NCI-H460 (cell line): ENCODE results near the gene IGIP. TPM values are rescaled to one million over a fixed set of nuclear protein-coding genes. Genes with fewer than 3 reads are reported as not detected.

Experiments
- DNase-seq: peaks from one replicate; pipeline ENCODE4 v3.0.0-alpha.2; 2016; ENCODE audit warnings: low read depth; ENCODE audit errors: extremely low read depth
- total RNA-seq: library from RNA; depleted of rRNA; stranded (reverse); fragments of >200 nt; shearing (Covaris generic); gene quantifications from 2 replicates; pipeline ENCODE4 v1.2.3, GENCODE V29; 2014; rRNA removed

IGIP gene
- total RNA-seq, 1 experiment from 2014 or later, result 2.6 TPM

- DNase-seq, result no peak
Observed at GRCh38 chr5:140162275-140162674, 36.5 kb downstream of the IGIP start.

DNA sequence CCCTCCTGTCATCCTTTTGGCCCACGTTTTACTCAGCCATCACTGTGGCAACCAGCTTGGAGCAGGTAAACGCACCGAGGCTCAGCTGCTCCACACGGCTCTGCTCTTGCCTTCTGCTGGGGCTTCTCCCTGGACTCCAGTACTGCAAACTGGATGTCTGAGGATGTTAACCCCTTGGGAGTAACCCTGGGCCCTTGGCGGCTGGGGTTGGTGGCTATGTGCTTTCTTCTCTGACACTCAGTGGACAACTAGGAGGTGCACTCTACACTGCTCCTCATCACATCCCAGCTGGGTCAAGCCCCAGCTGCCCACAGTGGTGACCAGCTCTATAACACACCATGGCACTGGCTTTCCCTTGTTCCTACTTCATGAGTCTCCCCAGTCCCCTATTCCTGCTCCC lies 37.0 kb downstream of the IGIP start:
- DNase-seq, result no peak

GRCh38 chr5:140165101-140165922 lies 39.6 kb downstream of the IGIP start:
- DNase-seq, result no peak

GRCh38 chr5:140165923-140166270 lies 40.2 kb downstream of the IGIP start:
- DNase-seq, result no peak

GRCh38 chr5:140166911-140167310 lies 41.2 kb downstream of the IGIP start:
- DNase-seq, result no peak

- DNase-seq, result no peak
Observed at GRCh38 chr5:140168371-140168770, 42.6 kb downstream of the IGIP start.

DNA sequence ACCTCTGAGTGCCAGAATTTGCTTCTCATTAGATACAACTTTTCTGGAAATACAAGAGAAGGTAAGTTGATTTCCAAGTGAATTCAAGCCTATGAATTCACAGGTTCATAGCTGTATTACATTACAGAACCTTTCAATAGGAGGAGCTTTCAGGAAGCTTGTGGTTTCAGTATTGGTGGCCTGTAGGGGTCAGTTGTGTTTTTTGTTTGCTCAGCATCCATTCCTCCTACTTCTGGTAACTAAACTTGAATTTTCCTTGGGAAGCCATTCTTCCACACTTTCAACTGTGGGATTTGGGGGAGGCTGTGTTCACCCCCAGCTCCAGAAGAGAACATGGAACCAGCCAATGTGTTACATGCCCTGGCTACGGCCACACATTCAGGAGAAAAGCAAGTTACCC lies 43.7 kb downstream of the IGIP start:
- DNase-seq, result no peak

DNA sequence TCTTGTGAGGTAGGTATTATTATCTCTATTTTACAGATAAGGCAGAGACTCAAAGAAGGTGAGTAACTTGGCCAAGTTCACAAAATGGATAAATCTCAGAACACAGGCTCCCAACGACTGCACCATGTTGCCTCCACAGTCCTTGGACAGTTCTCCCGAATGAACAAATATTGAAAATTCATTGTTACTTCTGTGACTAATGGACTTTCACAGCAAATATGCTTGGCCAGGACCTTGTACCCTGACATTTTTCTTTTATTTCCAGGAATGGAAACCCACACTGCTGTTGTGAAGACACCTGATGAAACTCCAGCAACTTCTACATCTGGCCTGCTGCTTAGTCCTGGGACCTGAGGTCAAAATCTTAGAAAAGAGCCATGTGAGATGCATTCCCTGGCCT lies 46.7 kb downstream of the IGIP start:
- DNase-seq, result no peak

- DNase-seq, result no peak
Observed at GRCh38 chr5:140174014-140174413, 48.3 kb downstream of the IGIP start.

DNA sequence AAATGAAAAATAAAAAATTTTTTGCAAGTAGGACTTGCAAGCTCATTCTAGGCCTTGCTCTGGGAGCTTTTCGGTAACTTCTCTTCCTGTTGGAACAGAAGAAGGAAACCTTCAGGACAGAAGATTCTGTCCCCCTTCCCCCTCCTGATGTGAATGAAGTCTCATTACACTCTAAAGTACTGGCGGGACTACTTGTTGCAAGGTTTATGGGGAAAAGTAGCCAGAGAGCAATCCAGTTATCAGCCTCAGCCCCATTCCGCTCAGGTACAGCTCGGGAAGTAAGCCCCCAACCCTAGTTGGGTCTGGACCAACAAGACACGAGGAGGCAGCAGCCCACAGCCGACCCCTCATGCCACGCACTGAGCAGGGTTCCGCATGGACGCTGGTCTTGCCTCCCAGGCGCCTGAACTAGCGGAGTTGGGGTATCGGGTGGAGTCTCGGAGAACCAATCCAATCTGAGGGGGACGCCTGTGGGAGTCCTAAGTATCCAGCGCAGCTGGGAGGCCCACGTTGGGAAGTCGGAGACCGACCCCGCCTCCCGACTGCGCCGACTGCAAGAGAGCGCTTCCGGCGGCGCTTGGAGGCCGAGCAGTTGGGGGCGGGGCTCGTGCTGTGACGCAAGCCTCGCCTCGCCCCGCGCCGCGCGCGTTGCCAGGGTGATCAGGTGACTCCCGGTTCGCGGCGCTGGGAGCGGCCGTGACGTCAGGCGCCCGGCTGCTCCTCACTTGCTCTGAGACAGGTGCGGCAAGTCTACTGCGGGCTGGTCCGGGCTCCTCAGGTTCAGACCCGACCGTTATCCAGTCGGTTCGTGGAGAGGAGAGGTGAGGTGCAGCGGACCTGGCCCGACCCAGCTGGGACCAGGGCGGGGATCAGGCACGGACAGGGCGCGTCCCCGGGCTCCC lies 49.0 kb downstream of the IGIP start, which contains the start of gene CYSTM1:
Gene CYSTM1, plus strand, starts transcription at position 724 of the 902 bp plus-strand sequence. CDS start 19,278 bp downstream, outside the sequence.
- peak; percentile 88 for DNase-seq

GRCh38 chr5:140175367-140176030 lies 49.8 kb downstream of the IGIP start:
- peak; percentile 54 for DNase-seq

DNA sequence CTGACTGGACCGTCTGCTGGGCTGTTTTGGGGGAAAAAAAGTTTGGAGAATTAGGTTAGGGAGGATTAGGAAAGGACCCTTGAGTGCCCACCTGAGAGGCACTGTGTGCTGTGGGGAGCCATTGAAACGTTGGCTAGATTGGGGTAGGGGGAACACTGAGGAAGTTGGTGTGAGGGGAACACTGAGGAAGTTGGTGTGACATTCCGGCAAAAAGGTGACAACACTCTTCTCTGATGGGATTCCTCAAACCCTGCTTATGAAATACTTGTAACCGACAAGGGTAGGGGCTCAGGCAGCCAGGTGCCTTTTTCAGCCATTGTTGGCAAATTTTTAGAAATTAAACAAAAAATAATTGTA lies 50.3 kb downstream of the IGIP start:
- DNase-seq, result no peak

DNA sequence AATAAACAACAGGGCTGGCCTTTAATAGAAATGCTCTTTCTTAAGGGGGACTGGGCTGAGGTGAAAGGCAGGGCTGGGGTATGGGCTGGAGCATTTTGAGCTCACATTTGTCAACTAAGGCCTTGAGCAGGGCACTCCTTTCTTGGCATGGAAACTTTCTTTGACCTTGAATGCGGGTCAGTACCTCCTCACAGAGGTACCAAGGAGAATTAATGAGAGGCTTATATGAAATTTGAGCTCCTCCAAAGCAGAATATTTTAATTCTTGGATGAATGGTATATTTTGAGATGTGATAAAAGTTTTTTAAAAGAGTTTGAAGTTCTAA lies 52.3 kb downstream of the IGIP start:
- no peak for DNase-seq

DNA sequence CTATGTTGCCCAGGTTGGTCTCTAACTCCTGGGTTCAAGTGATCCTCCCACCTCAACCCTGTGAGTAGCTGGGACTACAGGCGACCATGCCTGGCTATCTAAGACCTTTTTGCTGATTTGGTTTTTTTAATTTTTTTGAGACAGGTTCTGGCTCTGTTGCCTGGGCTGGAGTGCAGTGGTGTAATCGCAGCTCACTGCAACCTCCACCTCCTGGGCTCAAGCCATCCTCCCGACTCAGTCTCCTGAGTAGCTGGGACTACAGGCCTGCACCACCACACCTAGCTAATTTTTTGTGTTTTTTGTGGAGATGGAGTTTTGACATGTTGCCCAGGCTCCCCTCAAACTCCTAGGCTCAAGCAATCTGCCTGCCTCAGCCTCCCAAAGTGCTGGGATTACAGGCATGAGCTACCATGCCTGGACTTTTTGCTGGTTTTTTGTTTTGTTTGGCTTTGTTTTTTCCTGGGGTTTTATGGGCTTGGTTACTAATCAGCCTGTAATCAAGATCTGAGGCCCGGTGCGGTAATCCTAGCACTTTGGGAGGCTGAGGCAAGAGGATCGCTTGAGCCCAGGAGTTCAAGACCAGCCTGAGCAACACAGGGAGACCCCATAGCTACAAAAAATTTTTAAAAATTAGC lies 52.9 kb downstream of the IGIP start:
- no peak for DNase-seq

Other genes starting within 250 kb of the IGIP start
- gene NRG2, start 82.6 kb upstream of the IGIP start, total RNA-seq, result 3.0 and 3.9 TPM in 2 replicates
- 8.6 and 10.2 TPM in 2 replicates for gene PURA, start 11.8 kb upstream of the IGIP start, total RNA-seq
- gene CYSTM1, start 49.3 kb downstream of the IGIP start, total RNA-seq, result 59.7 and 70.1 TPM in 2 replicates
- gene PFDN1, start 177.2 kb downstream of the IGIP start, total RNA-seq, result 84.3 and 90.4 TPM in 2 replicates
- gene HBEGF, start 220.7 kb downstream of the IGIP start, total RNA-seq, result 5.4 and 6.1 TPM in 2 replicates
- gene SLC4A9, start 234.3 kb downstream of the IGIP start, total RNA-seq, result not detected in 2 replicates